Measurements from ENCODE around the gene ZBTB38. TPM values are rescaled to one million over a fixed set of nuclear protein-coding genes. Genes with fewer than 3 reads are reported as not detected.
A peak's percentile ranks its signal among the peaks of the same experiment; 100 is the strongest.

ZBTB38 gene
- total and polyA plus RNA-seq, 2 experiments from 2014 or later = 112 to 175 TPM

DNA sequence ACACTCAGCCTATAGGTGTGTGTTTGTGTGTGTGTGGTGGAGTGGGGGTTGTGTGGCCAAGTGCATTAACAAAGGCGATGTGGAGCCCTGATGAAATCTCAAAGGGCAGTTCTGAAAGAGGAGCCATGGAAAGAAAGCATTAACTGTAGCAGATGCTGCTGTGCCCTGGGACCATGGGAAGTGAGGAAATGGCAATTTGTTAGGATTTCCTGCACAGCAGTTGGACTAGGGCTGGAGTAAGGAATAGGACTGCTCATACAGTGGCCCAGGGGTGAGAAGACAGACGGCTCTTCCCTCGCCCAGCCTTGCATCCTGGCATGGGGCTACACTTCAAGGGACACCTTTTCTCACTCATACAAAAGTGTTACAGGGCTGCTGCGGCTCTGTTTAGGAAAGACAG, 12.3 kb upstream of the ZBTB38 start:
- Histone ChIP-seq H3K36me3 (ENCODE audit: low read depth) (no peaks in the 10 kb centered on the region), H3K9me2 (ENCODE audit: insufficient read depth) (no peaks in the 10 kb centered on the region), H3K27ac (no peak overlapping the region), H4K20me1 (ENCODE audit: insufficient read depth) (no peaks in the 10 kb centered on the region), H3F3A (ENCODE audit: insufficient read depth) (peaks cover 16% of the 10 kb centered on the region), H2AFZ (no peak overlapping the region), H3K27me3 (replicated peaks; ENCODE audit: insufficient read depth) (no peaks in the 10 kb centered on the region), H3K4me2 (ENCODE audit: unreplicated experiment) (no peak overlapping the region), H3K4me3 (no peak overlapping the region), H3K79me2 (ENCODE audit: insufficient read depth) (no peaks in the 10 kb centered on the region), H3K9ac (no peak overlapping the region), H3K9me3 (ENCODE audit: low read depth) (no peaks in the 10 kb centered on the region), H3K4me1 (ENCODE audit: insufficient read depth) (peaks cover 10% of the 10 kb centered on the region; the same call in 1 of the 2 replicates)
- no peak for DNase-seq
- WGBS, 2 experiments (ENCODE audit: low coverage in 1 of 2, low lambda C conversion rate in 2 of 2, missing lambda C conversion rate in 2 of 2) = 90 to 93% methylated on average over 4 of the region's 4 CpGs
- in situ Hi-C loops (cut with MboI) = no loop called here
- TF ChIP-seq EZH2 (IDR thresholded peaks at IDR 0.05; ENCODE audit: insufficient read depth, poor library complexity, severe bottlenecking) (no peak), EZH2phosphoT487 (IDR thresholded peaks at IDR 0.05; ENCODE audit: insufficient read depth, low read depth) (no peak)

DNA sequence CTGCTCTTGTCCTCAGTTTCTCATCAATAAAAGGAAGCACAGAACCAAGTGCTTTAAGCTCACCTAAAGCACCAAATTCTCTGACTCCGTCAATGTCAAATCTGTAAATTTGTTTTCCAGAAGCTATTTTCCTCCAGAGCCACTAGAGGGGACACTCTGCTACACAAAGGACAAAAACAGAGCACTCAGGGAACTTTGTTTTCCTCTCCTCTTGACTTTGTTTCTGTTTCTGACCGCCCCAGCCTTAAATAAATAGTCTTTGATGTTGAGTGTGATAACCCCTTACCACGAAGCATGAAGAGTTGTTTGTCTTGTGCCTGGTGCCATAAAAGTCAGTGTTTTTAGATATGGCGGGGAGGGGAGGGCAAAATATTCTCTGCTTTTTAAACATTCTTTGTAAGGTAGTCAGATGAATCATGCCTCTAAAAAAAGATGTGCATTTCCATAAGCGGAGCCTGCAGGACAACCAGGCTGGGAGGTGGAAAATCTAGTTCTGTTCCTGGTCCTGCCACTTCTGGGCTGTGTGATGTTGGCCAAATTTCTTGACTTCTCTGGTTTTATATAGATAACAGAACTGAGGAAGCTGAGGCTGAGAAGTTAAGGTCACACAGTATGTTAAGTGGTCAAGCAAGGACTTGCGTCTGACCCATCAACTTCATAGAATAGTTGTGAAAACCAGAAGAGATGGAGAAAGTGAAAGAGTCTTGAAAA, 7.3 kb upstream of the ZBTB38 start:
- in situ Hi-C loops (cut with MboI) = loop anchor here (5.0 kb wide), 1 partner anchor 91 kb away; no protein-coding TSS in a partner anchor
- peak overlapping the region; percentile 79 for H3K4me2 ChIP-seq (ENCODE audit: unreplicated experiment)
- peak; percentile 84 for DNase-seq
- H4K20me1 ChIP-seq (ENCODE audit: insufficient read depth) = no peaks in the 10 kb centered on the region
- 0 out of 2 replicates have a peak, but pooled peaks cover 5% of the 10 kb centered on the region for H3K79me2 ChIP-seq (ENCODE audit: insufficient read depth)
- peak overlapping the region; percentile 62 for H3K4me3 ChIP-seq
- H3K9me3 ChIP-seq (ENCODE audit: low read depth) = no peaks in the 10 kb centered on the region
- peak overlapping the region; percentile 76 for H2AFZ ChIP-seq
- peak overlapping the region; percentile 57 for H3K27ac ChIP-seq
- no peaks in the 10 kb centered on the region for H3K36me3 ChIP-seq (ENCODE audit: low read depth)
- WGBS, 2 experiments (ENCODE audit: low coverage in 1 of 2, low lambda C conversion rate in 2 of 2, missing lambda C conversion rate in 2 of 2) = 17 to 18% methylated on average over 6 of the region's 6 CpGs
- H3F3A ChIP-seq (ENCODE audit: insufficient read depth) = peaks cover 15% of the 10 kb centered on the region
- H3K4me1 ChIP-seq (ENCODE audit: insufficient read depth) = peaks cover 18% of the 10 kb centered on the region
- no peaks in the 10 kb centered on the region for H3K27me3 ChIP-seq (replicated peaks; ENCODE audit: insufficient read depth)
- no peaks in the 10 kb centered on the region for H3K9me2 ChIP-seq (ENCODE audit: insufficient read depth)
- peak overlapping the region; percentile 67 for H3K9ac ChIP-seq
- no peak for TF ChIP-seq EZH2 (IDR thresholded peaks at IDR 0.05; ENCODE audit: insufficient read depth, poor library complexity, severe bottlenecking)
- TF ChIP-seq EZH2phosphoT487 (IDR thresholded peaks at IDR 0.05; ENCODE audit: insufficient read depth, low read depth) = no peak

DNA sequence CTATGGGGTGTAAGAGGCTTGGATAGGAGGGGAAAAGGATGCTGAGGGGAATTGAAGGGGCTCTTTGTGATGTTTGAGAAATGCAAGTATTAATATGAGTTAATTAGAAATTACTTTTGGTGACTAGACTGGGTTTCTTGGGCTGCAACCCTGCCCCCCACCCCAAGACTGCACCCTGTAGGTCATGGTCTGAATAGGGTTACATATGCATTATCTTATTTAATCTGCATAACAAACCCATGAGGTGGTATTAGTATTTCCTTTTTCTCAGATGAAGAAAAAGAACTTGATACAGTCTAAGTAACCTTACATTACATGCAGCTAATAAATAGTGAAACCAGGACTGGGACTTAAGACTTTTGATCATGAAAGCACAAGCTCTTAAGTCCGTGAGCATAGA, 5.6 kb upstream of the ZBTB38 start:
- 0 out of 2 replicates have a peak, but pooled peaks cover 5% of the 10 kb centered on the region for H3K79me2 ChIP-seq (ENCODE audit: insufficient read depth)
- no peaks in the 10 kb centered on the region for H4K20me1 ChIP-seq (ENCODE audit: insufficient read depth)
- H2AFZ ChIP-seq = no peak overlapping the region
- no peak for DNase-seq
- no peak overlapping the region for H3K27ac ChIP-seq
- H3K4me1 ChIP-seq (ENCODE audit: insufficient read depth) = peaks cover 32% of the 10 kb centered on the region
- no peak overlapping the region for H3K4me2 ChIP-seq (ENCODE audit: unreplicated experiment)
- no peaks in the 10 kb centered on the region for H3K9me3 ChIP-seq (ENCODE audit: low read depth)
- TF ChIP-seq EZH2phosphoT487 (IDR thresholded peaks at IDR 0.05; ENCODE audit: insufficient read depth, low read depth) (no peak), EZH2 (IDR thresholded peaks at IDR 0.05; ENCODE audit: insufficient read depth, poor library complexity, severe bottlenecking) (no peak)
- H3F3A ChIP-seq (ENCODE audit: insufficient read depth) = peaks cover 28% of the 10 kb centered on the region
- WGBS, 2 experiments (ENCODE audit: low coverage in 1 of 2, low lambda C conversion rate in 2 of 2, missing lambda C conversion rate in 2 of 2) = 100% methylated on average over 1 of the region's 1 CpG
- no peaks in the 10 kb centered on the region for H3K27me3 ChIP-seq (replicated peaks; ENCODE audit: insufficient read depth)
- H3K36me3 ChIP-seq (ENCODE audit: low read depth) = no peaks in the 10 kb centered on the region
- in situ Hi-C loops (cut with MboI) = loop anchor here (5.0 kb wide), 1 partner anchor 90 kb away; no protein-coding TSS in a partner anchor
- H3K9me2 ChIP-seq (ENCODE audit: insufficient read depth) = no peaks in the 10 kb centered on the region
- no peak overlapping the region for H3K9ac ChIP-seq
- no peak overlapping the region for H3K4me3 ChIP-seq

DNA sequence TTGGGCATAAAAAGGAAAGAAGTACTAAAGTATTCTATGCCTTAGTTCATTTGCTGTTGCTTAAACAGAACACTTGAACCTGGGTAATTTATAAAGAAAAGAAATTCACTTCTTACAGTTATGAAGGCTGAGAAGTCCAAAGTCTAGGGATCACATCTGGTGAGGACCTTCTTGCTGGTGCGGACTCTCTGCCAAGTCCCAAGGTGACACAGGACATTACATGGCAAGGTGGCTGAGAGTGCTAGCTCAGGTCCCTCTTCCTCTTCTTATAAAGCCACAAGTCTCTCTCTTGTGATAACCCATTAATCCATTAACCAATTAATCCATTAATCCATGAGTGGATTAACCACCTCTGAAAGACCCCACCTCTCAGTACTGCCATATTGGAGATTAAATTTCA, 3.1 kb upstream of the ZBTB38 start:
- WGBS, 2 experiments (ENCODE audit: low coverage in 1 of 2, low lambda C conversion rate in 2 of 2, missing lambda C conversion rate in 2 of 2) = 97% methylated on average over 1 of the region's 1 CpG
- Histone ChIP-seq H3K9me2 (ENCODE audit: insufficient read depth) (no peaks in the 10 kb centered on the region), H3K27ac (peak overlapping the region; percentile 100), H3F3A (ENCODE audit: insufficient read depth) (peaks cover 49% of the 10 kb centered on the region), H3K79me2 (ENCODE audit: insufficient read depth) (peaks cover 21% of the 10 kb centered on the region), H3K36me3 (ENCODE audit: low read depth) (no peaks in the 10 kb centered on the region), H4K20me1 (ENCODE audit: insufficient read depth) (no peaks in the 10 kb centered on the region), H2AFZ (no peak overlapping the region), H3K4me3 (no peak overlapping the region), H3K4me2 (ENCODE audit: unreplicated experiment) (peak overlapping the region; percentile 82), H3K4me1 (ENCODE audit: insufficient read depth) (peaks cover 54% of the 10 kb centered on the region), H3K27me3 (replicated peaks; ENCODE audit: insufficient read depth) (no peaks in the 10 kb centered on the region), H3K9me3 (ENCODE audit: low read depth) (no peaks in the 10 kb centered on the region), H3K9ac (peak overlapping the region; percentile 90)
- in situ Hi-C loops (cut with MboI) = no loop called here
- no peak for DNase-seq
- TF ChIP-seq EZH2 (IDR thresholded peaks at IDR 0.05; ENCODE audit: insufficient read depth, poor library complexity, severe bottlenecking) = no peak
- no peak for TF ChIP-seq EZH2phosphoT487 (IDR thresholded peaks at IDR 0.05; ENCODE audit: insufficient read depth, low read depth)

All from GM23248 (cell line).